IMR-90 (cell line): ENCODE measurements around the gene ADPRS. TPM values are rescaled to one million over a fixed set of nuclear protein-coding genes. Genes with fewer than 3 reads are reported as not detected.

ENCODE experiments used
- ATAC-seq: fragments of 200-7000 bp; cut with Tn5 transposase; 2 replicates; pipeline ENCODE4 v1.9.1; 2020; ENCODE audit warnings: low read depth, mild to moderate bottlenecking, moderate library complexity
- BruUV-seq: library from RNA; stranded (reverse); fragments of 400-500 nt; replicated peaks from 2 replicates; lab custom pipeline; 2021; lab: Mats Ljungman, UMichigan
- CTCF ChIA-PET: fragments of 300-600 bp; formaldehyde crosslinking; extraction: SDS; loops from one replicate; lab custom pipeline; 2021; ENCODE audit warnings: antibody characterized with exemption; lab: Yijun Ruan, JAX
- POLR2A ChIA-PET: fragments of 300-600 bp; sonication (Branson Sonifier 250); formaldehyde crosslinking; loops from one replicate; lab custom pipeline; 2022; ENCODE audit warnings: antibody characterized with exemption; ENCODE audit not compliant: unreplicated experiment; lab: Charles Lee
- DNase-seq: peaks from one replicate; pipeline ENCODE4 v3.0.0; 2013
- H2AFZ ChIP-seq: replicated peaks from 2 replicates; pipeline ENCODE3; 2013; ENCODE audit warnings: low read length, mild to moderate bottlenecking; ENCODE audit not compliant: poor library complexity
- H2AK5ac ChIP-seq: 2 replicates; pipeline ENCODE4 v1.6.1; 2013; ENCODE audit warnings: low read depth, low read length, inconsistent platforms
- H2AK9ac ChIP-seq: replicated peaks from 2 replicates; pipeline ENCODE3; 2013; ENCODE audit warnings: mild to moderate bottlenecking, low read depth, low read length, moderate library complexity; ENCODE audit not compliant: poor library complexity
- H2BK120ac ChIP-seq: 2 replicates; pipeline ENCODE4 v1.6.1; 2013; ENCODE audit warnings: low read depth, low read length, inconsistent platforms
- H2BK15ac ChIP-seq: 3 replicates; pipeline ENCODE4 v1.6.1; 2013; ENCODE audit warnings: low read depth, low read length, inconsistent platforms
- H2BK20ac ChIP-seq: 2 replicates; pipeline ENCODE4 v1.6.1; 2013; ENCODE audit warnings: low read depth, mild to moderate bottlenecking, inconsistent platforms, low read length, moderate library complexity
- H2BK5ac ChIP-seq: 2 replicates; pipeline ENCODE4 v1.6.1; 2013; ENCODE audit warnings: mild to moderate bottlenecking, low read depth, low read length, inconsistent platforms; ENCODE audit not compliant: poor library complexity, severe bottlenecking
- H3K14ac ChIP-seq: replicated peaks from 2 replicates; pipeline ENCODE4 v1.6.1; 2013; ENCODE audit warnings: low read depth, low read length, inconsistent platforms
- H3K18ac ChIP-seq: 2 replicates; pipeline ENCODE4 v1.6.1; 2013; ENCODE audit warnings: low read depth, low read length, control low read depth
- H3K23ac ChIP-seq: 2 replicates; pipeline ENCODE4 v1.6.1; 2013; ENCODE audit warnings: low read depth, low read length, inconsistent platforms
- H3K27ac ChIP-seq: 2 replicates; pipeline ENCODE4 v1.5.1; 2013; ENCODE audit warnings: mild to moderate bottlenecking, control low read depth, low read length; ENCODE audit not compliant: insufficient read depth
- H3K27me3 ChIP-seq: 2 replicates; pipeline ENCODE4 v1.6.1; 2013; ENCODE audit warnings: low read length; ENCODE audit not compliant: control insufficient read depth, insufficient read depth
- H3K36me3 ChIP-seq: 2 replicates; pipeline ENCODE4 v1.6.1; 2013; ENCODE audit warnings: low read length, mixed read lengths; ENCODE audit not compliant: control insufficient read depth, insufficient read depth
- H3K4ac ChIP-seq: 2 replicates; pipeline ENCODE4 v1.6.1; 2013; ENCODE audit warnings: low read depth, low read length, inconsistent platforms
- H3K4me1 ChIP-seq: 2 replicates; pipeline ENCODE4 v1.6.1; 2013; ENCODE audit warnings: low read length, mixed read lengths; ENCODE audit not compliant: control insufficient read depth, insufficient read depth
- H3K4me2 ChIP-seq: 2 replicates; pipeline ENCODE4 v1.6.1; 2013; ENCODE audit warnings: low read depth, mild to moderate bottlenecking, control low read depth, low read length, moderate library complexity
- H3K4me3 ChIP-seq: 2 replicates; pipeline ENCODE4 v1.5.1; 2013; ENCODE audit warnings: low read depth, mild to moderate bottlenecking, control low read depth, low read length, moderate library complexity; ENCODE audit not compliant: insufficient read depth
- H3K56ac ChIP-seq: 2 replicates; pipeline ENCODE4 v1.6.1; 2013; ENCODE audit warnings: low read length, inconsistent platforms; ENCODE audit not compliant: insufficient read depth; ENCODE audit errors: extremely low read depth
- H3K79me1 ChIP-seq, 2 experiments: 2 replicates each; pipeline ENCODE4 v1.6.1; 2013; ENCODE audit warnings: low read length in 2 of 2, inconsistent platforms in 1 of 2, low read depth in 1 of 2
- H3K9ac ChIP-seq: 2 replicates; pipeline ENCODE4 v1.6.1; 2013; ENCODE audit warnings: low read depth, low read length, control low read depth
- H3K9me1 ChIP-seq: 2 replicates; pipeline ENCODE4 v1.6.1; 2013; ENCODE audit warnings: low read length, inconsistent platforms; ENCODE audit not compliant: insufficient read depth
- H3K9me3 ChIP-seq: 2 replicates; pipeline ENCODE4 v1.6.1; 2013; ENCODE audit warnings: low read length; ENCODE audit not compliant: control insufficient read depth, insufficient read depth
- H4K20me1 ChIP-seq: 2 replicates; pipeline ENCODE4 v1.6.1; 2013; ENCODE audit warnings: low read length, inconsistent platforms; ENCODE audit not compliant: insufficient read depth
- H4K5ac ChIP-seq: 2 replicates; pipeline ENCODE4 v1.6.1; 2013; ENCODE audit warnings: mild to moderate bottlenecking, low read depth, low read length, control low read depth
- H4K8ac ChIP-seq, 2 experiments: 2 replicates each; pipeline ENCODE4 v1.6.1; 2013; ENCODE audit warnings: low read depth in 2 of 2, low read length in 2 of 2, control low read depth in 1 of 2, inconsistent platforms in 1 of 2
- H4K91ac ChIP-seq: 2 replicates; pipeline ENCODE4 v1.6.1; 2013; ENCODE audit warnings: low read depth, low read length, inconsistent platforms; ENCODE audit not compliant: insufficient read depth
- FOS ChIP-seq: fragments of 150-350 bp; IDR thresholded peaks from 2 replicates; pipeline ENCODE4 v1.6.1; 2016; ENCODE audit warnings: low read depth, low read length
- NFE2L2 ChIP-seq: fragments of 150-350 bp; IDR thresholded peaks from 2 replicates; pipeline ENCODE4 v1.6.1; 2016; ENCODE audit warnings: low read depth, mild to moderate bottlenecking, low read length
- SMC3 ChIP-seq: fragments of 150-350 bp; IDR thresholded peaks from 2 replicates; pipeline ENCODE4 v1.6.1; 2016; ENCODE audit warnings: low read depth, mild to moderate bottlenecking, antibody characterized with exemption, low read length, moderate library complexity
- WGBS, 2 experiments: methylation state at CpG; one replicate each; pipeline versions ENCODE4 v1.1.5 to v1.1.7; 2013; ENCODE audit warnings: missing lambda C conversion rate in 2 of 2; ENCODE audit not compliant: insufficient read length in 1 of 2; ENCODE audit errors: extremely low coverage in 2 of 2; 5-methylcytosine and 5-hydroxymethylcytosine counted together
- dilution Hi-C: fragments of 300-500 bp; cut with HindIII; formaldehyde crosslinking; loops from one replicate; pipeline ENCODE4 v1.14.3; 2018; ENCODE audit warnings: low sequenced_read_pairs; ENCODE audit not compliant: unreplicated experiment
- in situ Hi-C: fragments of 300-500 bp; cut with MboI; formaldehyde crosslinking; loops from 3 replicates; pipeline ENCODE4 v1.14.3; 2019; ENCODE audit warnings: low sequenced_read_pairs, inconsistent platforms, mixed read lengths
- intact Hi-C: fragments of 100-400 bp; cut with micrococcal nuclease; formaldehyde crosslinking; loops from 2 replicates; pipeline ENCODE4 v1.10.0; 2022
- polyA plus RNA-seq, 3 experiments: library from polyadenylated mRNA; depleted of rRNA; stranded (reverse); fragments of >200 nt; gene quantifications; 2 replicates each; pipeline ENCODE4 v1.2.3, GENCODE V29; 2012; ENCODE audit warnings: low replicate concordance in 1 of 3
- total RNA-seq: library from RNA; depleted of rRNA; stranded (reverse); fragments of >200 nt; gene quantifications from 2 replicates; pipeline ENCODE4 v1.2.3, GENCODE V29; 2012
- TF ChIP-seq, protein P1 (sequence below): fragments of 150-350 bp; IDR thresholded peaks from 2 replicates; pipeline ENCODE4 v1.6.1; 2017; ENCODE audit warnings: mild to moderate bottlenecking, antibody characterized with exemption, low read length, low read depth

Gene ADPRS
- total and polyA plus RNA-seq, 2 of the 4 experiments (the other 2 are of a cell fraction): 31.0 to 37.2 TPM

DNA sequence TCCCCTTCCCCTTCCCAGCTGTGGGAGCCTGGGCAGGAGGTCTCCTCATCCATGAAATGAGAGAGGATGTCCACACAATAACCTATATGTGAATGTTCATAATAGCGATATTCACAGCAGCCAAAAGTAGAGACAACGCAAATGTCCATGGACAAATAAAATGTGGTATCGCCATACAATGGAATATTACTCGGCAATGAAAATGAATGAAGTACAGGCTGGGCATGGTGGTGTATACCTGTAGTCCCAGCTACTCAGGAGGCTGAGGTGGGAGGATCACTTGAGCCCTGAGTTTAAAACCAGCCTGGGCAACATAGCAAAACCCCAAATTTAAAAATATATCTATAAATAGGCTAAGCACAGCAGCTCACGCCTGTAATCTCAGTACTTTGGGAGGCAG is 12.9 kb downstream of the ADPRS start:
- intact Hi-C loops: loop anchor here (10.0 kb wide), 1 partner anchor 113 kb away; no protein-coding TSS in a partner anchor
- in situ Hi-C loops: loop anchor here (5.0 to 25.0 kb wide), 2 partner anchors 86 to 311 kb away; no protein-coding TSS in a partner anchor
- CTCF ChIA-PET: no interaction called here

More for the DNA sequence above, 12.9 kb downstream of the ADPRS start:
- H4K8ac ChIP-seq: no peak overlapping the region
- no peak overlapping the region for H3K56ac ChIP-seq
- H3K4me3 ChIP-seq: no peak overlapping the region
- no peaks in the 10 kb centered on the region for H3K36me3 ChIP-seq
- TF ChIP-seq NFE2L2: no peak
- TF ChIP-seq FOS: no peak
- TF ChIP-seq SMC3: no peak
- TF ChIP-seq, protein P1, sequence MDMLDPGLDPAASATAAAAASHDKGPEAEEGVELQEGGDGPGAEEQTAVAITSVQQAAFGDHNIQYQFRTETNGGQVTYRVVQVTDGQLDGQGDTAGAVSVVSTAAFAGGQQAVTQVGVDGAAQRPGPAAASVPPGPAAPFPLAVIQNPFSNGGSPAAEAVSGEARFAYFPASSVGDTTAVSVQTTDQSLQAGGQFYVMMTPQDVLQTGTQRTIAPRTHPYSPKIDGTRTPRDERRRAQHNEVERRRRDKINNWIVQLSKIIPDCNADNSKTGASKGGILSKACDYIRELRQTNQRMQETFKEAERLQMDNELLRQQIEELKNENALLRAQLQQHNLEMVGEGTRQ: no peak
- no peak overlapping the region for H2BK15ac ChIP-seq
- BruUV-seq: no TSS peak
- H4K91ac ChIP-seq: no peak overlapping the region
- H4K20me1 ChIP-seq: no peaks in the 10 kb centered on the region
- no peak overlapping the region for H3K4ac ChIP-seq
- H3K9ac ChIP-seq: no peak overlapping the region
- no peaks in the 10 kb centered on the region for H3K79me1 ChIP-seq
- ATAC-seq (no peak), DNase-seq (no peak)
- no peak overlapping the region for H3K27ac ChIP-seq
- no peak overlapping the region for H3K4me2 ChIP-seq
- H2AK9ac ChIP-seq: no peak overlapping the region
- dilution Hi-C loops: no loop called here
- H2BK5ac ChIP-seq: no peak overlapping the region
- H2BK120ac ChIP-seq: no peak overlapping the region
- no peaks in the 10 kb centered on the region for H3K9me1 ChIP-seq
- no peak overlapping the region for H4K5ac ChIP-seq
- no peaks in the 10 kb centered on the region for H3K27me3 ChIP-seq
- no peak overlapping the region for H3K18ac ChIP-seq
- POLR2A ChIA-PET: no interaction called here
- no peak overlapping the region for H3K14ac ChIP-seq
- no peaks in the 10 kb centered on the region for H3K9me3 ChIP-seq
- H3K23ac ChIP-seq: no peak overlapping the region
- no peak overlapping the region for H2AK5ac ChIP-seq
- no CpG with 5 or more reads among the region's 5 CpGs for WGBS, 2 experiments
- H2AFZ ChIP-seq: no peak overlapping the region
- no peak overlapping the region for H2BK20ac ChIP-seq
- no peaks in the 10 kb centered on the region for H3K4me1 ChIP-seq
